ENCODE data around the gene RBBP6. TPM values are rescaled to one million over a fixed set of nuclear protein-coding genes. Genes with fewer than 3 reads are reported as not detected.

RBBP6 gene
- total RNA-seq, 2 donors from 2014 or later, result 83.2 to 92.7 TPM

DNA sequence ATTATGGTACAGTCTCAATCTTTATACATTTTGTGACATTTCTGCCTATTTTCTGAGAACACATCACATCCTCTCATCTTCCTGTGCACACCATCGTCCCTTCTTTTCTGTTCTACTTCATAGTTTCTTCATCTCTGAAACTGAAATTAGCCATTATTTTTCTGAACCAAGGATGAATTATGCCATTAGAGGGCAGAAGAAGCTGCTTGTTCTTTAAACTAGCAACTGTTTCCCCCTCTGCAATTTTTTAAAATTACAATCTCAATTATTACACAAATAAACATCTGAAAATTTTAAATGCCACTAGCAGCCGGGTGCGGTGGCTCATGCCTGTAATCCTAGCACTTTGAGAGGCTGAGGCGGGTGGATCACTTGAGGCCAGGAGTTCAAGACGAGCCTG lies 41.3 kb downstream of the RBBP6 start:
- Histone ChIP-seq H3K36me3 (no peaks in the 10 kb centered on the region), H3K4me1 (replicated peaks) (no peaks in the 10 kb centered on the region), H3K27ac (no peak overlapping the region), H3K9me3 (no peaks in the 10 kb centered on the region), H3K4me3 (no peak overlapping the region), H3K27me3 (replicated peaks; ENCODE audit: insufficient read depth) (no peaks in the 10 kb centered on the region)
- no peak for DNase-seq (ENCODE audit: low spot score)
- TF ChIP-seq POLR2AphosphoS5 (IDR thresholded peaks at IDR 0.05), result no peak
- TF ChIP-seq, protein P1, sequence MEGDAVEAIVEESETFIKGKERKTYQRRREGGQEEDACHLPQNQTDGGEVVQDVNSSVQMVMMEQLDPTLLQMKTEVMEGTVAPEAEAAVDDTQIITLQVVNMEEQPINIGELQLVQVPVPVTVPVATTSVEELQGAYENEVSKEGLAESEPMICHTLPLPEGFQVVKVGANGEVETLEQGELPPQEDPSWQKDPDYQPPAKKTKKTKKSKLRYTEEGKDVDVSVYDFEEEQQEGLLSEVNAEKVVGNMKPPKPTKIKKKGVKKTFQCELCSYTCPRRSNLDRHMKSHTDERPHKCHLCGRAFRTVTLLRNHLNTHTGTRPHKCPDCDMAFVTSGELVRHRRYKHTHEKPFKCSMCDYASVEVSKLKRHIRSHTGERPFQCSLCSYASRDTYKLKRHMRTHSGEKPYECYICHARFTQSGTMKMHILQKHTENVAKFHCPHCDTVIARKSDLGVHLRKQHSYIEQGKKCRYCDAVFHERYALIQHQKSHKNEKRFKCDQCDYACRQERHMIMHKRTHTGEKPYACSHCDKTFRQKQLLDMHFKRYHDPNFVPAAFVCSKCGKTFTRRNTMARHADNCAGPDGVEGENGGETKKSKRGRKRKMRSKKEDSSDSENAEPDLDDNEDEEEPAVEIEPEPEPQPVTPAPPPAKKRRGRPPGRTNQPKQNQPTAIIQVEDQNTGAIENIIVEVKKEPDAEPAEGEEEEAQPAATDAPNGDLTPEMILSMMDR (IDR thresholded peaks at IDR 0.05), result peak in 3 of 4 experiments; percentile 9 to 31 (median 9)
- intact Hi-C loops (cut with DNase I), result loop anchor here (10.0 kb wide), 1 partner anchor 644 kb away; no protein-coding TSS in a partner anchor
- WGBS, result 51% methylated on average over 5 of the region's 5 CpGs

DNA sequence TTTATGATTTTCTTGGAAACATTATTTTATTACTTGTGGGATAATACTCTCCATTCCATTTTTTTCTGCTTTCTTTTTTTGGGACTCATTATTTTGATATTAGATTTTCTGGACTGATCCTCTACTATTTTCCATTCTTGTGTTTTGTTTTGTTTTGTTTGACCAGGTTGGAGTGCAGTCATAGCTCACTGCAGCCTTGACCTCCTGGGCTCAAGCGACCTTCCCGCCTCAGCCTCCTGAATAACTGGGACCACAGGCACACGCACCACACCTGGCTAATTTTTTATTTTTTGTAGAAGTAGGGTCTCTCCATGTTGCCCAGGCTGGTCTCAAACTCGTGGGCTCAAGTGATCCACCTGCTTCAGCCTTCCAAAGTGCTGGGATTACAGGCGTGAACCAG lies 44.1 kb downstream of the RBBP6 start:
- no peaks in the 10 kb centered on the region for H3K36me3 ChIP-seq
- intact Hi-C loops (cut with DNase I), result loop anchor here (10.0 kb wide), 1 partner anchor 641 kb away; no protein-coding TSS in a partner anchor

DNA sequence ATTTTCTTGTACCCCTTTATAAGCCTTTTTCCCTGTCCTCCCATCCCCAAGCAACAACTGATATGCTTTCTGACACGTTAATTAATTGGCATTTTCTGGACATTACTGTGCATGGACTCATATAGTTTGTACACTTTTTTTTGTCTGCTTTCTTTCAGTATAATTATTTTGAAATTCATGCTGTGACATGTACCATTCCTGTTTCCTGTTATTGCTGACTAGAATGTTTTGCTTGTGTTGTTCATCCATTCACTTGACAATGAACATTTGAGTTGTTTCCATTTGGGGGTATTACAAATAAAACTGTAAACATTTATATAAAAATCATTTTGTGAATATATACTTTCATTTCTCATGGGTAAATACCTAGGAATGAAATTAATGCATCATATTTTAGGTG lies 50.6 kb downstream of the RBBP6 start:
- intact Hi-C loops (cut with DNase I), result loop anchor here (10.0 kb wide), 1 partner anchor 635 kb away; no protein-coding TSS in a partner anchor
- TF ChIP-seq, protein P1 (IDR thresholded peaks at IDR 0.05), result no peak
- TF ChIP-seq POLR2AphosphoS5 (IDR thresholded peaks at IDR 0.05), result no peak
- no peak for TF ChIP-seq POLR2A (IDR thresholded peaks at IDR 0.05)
- Histone ChIP-seq H3K4me1 (replicated peaks) (no peaks in the 10 kb centered on the region), H3K27ac (no peak overlapping the region), H3K9me3 (no peaks in the 10 kb centered on the region), H3K27me3 (replicated peaks; ENCODE audit: insufficient read depth) (no peaks in the 10 kb centered on the region), H3K36me3 (no peaks in the 10 kb centered on the region), H3K4me3 (no peak overlapping the region)
- 59% methylated on average over 1 of the region's 1 CpG for WGBS
- no peak for DNase-seq (ENCODE audit: low spot score)

More for the DNA sequence above, 44.1 kb downstream of the RBBP6 start:
- Histone ChIP-seq H3K4me3 (no peak overlapping the region), H3K27me3 (replicated peaks; ENCODE audit: insufficient read depth) (no peaks in the 10 kb centered on the region), H3K27ac (no peak overlapping the region), H3K9me3 (no peaks in the 10 kb centered on the region), H3K4me1 (replicated peaks) (no peaks in the 10 kb centered on the region)
- WGBS, result 83% methylated on average over 5 of the region's 5 CpGs
- DNase-seq (ENCODE audit: low spot score), result no peak
- TF ChIP-seq POLR2AphosphoS5 (IDR thresholded peaks at IDR 0.05) (no peak), POLR2A (IDR thresholded peaks at IDR 0.05) (no peak)
- TF ChIP-seq, protein P1 (IDR thresholded peaks at IDR 0.05), result no peak

DNA sequence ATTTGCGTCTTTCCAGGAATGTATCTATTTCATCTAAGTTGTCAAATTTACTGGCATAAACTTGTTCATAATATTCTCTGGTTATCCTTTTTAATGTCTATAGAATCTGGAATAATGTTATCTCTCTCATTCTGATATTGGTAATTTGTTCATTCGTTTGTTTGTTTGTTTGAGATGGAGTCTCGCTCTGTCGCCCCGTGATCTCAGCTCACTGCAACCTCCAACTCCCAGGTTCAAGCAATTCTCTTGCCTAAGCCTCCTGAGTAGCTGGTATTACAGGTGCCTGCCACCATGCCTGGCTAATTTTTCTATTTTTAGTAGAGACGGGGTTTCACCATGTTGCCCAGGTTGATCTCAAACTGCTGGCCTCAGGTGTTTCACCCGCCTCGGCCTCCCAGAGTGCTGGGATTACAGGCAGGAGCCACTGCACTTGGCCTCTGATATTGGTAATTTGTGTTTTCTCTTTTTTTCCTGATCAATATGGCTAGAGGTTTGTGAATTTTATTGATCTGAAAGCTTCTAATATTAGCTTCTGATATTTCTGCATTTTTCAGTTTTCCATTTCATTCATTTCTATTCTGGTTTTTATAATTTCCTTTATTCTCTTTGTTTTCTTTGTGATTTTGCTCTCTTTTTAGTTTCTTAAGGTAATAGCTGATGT lies 59.5 kb downstream of the RBBP6 start:
- Histone ChIP-seq H3K4me3 (no peak overlapping the region), H3K36me3 (no peaks in the 10 kb centered on the region), H3K4me1 (replicated peaks) (no peaks in the 10 kb centered on the region), H3K27me3 (replicated peaks; ENCODE audit: insufficient read depth) (no peaks in the 10 kb centered on the region), H3K9me3 (no peaks in the 10 kb centered on the region), H3K27ac (no peak overlapping the region)
- intact Hi-C loops (cut with DNase I), result no loop called here
- 94% methylated on average over 8 of the region's 8 CpGs for WGBS
- no peak for DNase-seq (ENCODE audit: low spot score)
- TF ChIP-seq POLR2AphosphoS5 (IDR thresholded peaks at IDR 0.05), result no peak
- TF ChIP-seq, protein P1 (IDR thresholded peaks at IDR 0.05), result no peak
- no peak for TF ChIP-seq POLR2A (IDR thresholded peaks at IDR 0.05)

DNA sequence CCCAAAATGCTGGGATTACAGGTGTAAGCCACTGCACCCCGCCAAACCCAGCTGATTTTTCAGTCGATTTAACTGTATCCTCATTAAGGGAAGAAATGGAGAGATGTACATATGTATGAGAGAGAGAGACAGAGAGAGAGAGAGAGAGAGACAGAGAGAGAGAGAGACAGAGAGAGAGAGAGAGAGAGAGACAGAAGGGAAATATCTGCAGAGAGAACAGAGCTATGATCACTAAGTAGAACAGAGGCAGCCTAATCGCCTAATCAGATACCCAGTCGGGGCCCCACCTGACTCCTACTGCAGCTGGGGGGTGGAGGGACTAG lies 70.0 kb downstream of the RBBP6 start:
- no peaks in the 10 kb centered on the region for H3K9me3 ChIP-seq
- peaks cover 2% of the 10 kb centered on the region for H3K27me3 ChIP-seq (replicated peaks; ENCODE audit: insufficient read depth)
- H3K4me3 ChIP-seq, result no peak overlapping the region
- no peak overlapping the region for H3K27ac ChIP-seq
- no peak for DNase-seq (ENCODE audit: low spot score)
- no peak for TF ChIP-seq POLR2AphosphoS5 (IDR thresholded peaks at IDR 0.05)
- intact Hi-C loops (cut with DNase I), result no loop called here
- H3K4me1 ChIP-seq (replicated peaks), result no peaks in the 10 kb centered on the region
- H3K36me3 ChIP-seq, result no peaks in the 10 kb centered on the region
- WGBS, result 37% methylated on average over 4 of the region's 4 CpGs

All from prostate gland (tissue), 2 donors.